ENCODE data around the gene PHETA1. TPM values are rescaled to one million over a fixed set of nuclear protein-coding genes. Genes with fewer than 3 reads are reported as not detected.

The PHETA1 gene
- total RNA-seq = 5.5 and 8.2 TPM in 2 replicates

GRCh38 chr12:111368788-111369495 lies at the start of gene PHETA1:
TSS of gene PHETA1 (minus strand) at chr12:111369095. CDS start at chr12:111363427, 5,668 bp downstream.

DNA sequence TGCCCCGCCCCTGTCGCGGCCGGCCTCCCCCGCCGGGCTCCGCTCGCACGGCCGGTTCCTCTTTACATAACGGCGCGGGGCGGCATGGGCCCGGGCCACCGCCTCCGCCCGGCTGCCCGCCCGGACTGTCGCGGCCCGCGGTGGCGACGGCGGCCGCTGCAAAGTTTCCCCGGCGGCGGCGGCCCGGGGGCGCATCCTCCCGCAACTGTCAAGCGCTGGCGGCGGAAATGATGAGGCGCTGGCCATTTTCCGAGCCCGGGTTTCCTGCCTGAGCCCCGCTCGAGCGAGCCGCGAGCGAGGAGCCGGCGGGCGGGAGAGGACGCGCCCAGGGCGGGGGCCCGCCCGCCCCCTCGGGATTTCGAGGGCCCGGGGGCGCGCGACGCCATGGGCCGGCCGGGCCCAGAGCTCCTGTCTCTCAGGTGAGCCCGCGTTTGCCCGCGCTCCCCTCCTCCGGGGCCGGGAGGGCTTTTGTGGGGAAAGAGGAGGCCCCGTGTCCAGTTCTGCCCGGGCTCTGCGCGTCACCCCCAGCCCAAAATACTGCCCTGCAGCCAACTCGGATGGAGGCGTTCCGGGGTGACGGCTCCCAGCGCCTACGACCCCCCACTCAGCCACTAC lies 37.1 kb upstream of the PHETA1 start, which contains the start of gene SH2B3:
Gene SH2B3, plus strand, starts transcription at position 65 of the 615 bp plus-strand sequence. CDS start 12,223 bp downstream, outside the sequence.

Other genes with a start within 250 kb of the PHETA1 start
- gene SH2B3, start 36.8 kb upstream of the PHETA1 start, total RNA-seq = 23.3 and 48.0 TPM in 2 replicates
- 16.5 and 19.6 TPM in 2 replicates for gene ATXN2, start 230.2 kb upstream of the PHETA1 start, total RNA-seq

All from dermis lymphatic vessel endothelial cell (primary cell).